Activated naive CD4-positive, alpha-beta T cell treated with anti-CD3 and anti-CD28 coated beads, Interleukin-2, amount 50 U/mL, for 24 hours (primary cell): ENCODE data around the gene LUZP1.
A peak's percentile ranks its signal among the peaks of the same experiment; 100 is the strongest.

Experiments
- H3K27ac Mint-ChIP-seq: one replicate; pipeline ENCODE4 v1.8.0; 2021; ENCODE audit warnings: mild to moderate bottlenecking, mixed read lengths
- H3K27me3 Mint-ChIP-seq: one replicate; pipeline ENCODE4 v1.8.0; 2021; ENCODE audit warnings: mixed read lengths
- H3K36me3 Mint-ChIP-seq: one replicate; pipeline ENCODE4 v1.8.0; 2021; ENCODE audit warnings: mixed read lengths
- H3K4me1 Mint-ChIP-seq: one replicate; pipeline ENCODE4 v1.8.0; 2021; ENCODE audit warnings: mixed read lengths
- H3K4me3 Mint-ChIP-seq: one replicate; pipeline ENCODE4 v1.8.0; 2021; ENCODE audit warnings: mild to moderate bottlenecking, mixed read lengths
- H3K9me3 Mint-ChIP-seq: one replicate; pipeline ENCODE4 v1.8.0; 2021; ENCODE audit warnings: mixed read lengths

Gene LUZP1

GRCh38 chr1:23098463-23099170 is 70.0 kb downstream of the LUZP1 start:
- Mint-ChIP-seq H3K9me3 (no peaks in the 10 kb centered on the region), H3K36me3 (peaks cover 10% of the 10 kb centered on the region), H3K4me1 (peaks cover 49% of the 10 kb centered on the region), H3K4me3 (no peak overlapping the region), H3K27me3 (no peaks in the 10 kb centered on the region), H3K27ac (no peak overlapping the region)

- peaks cover 11% of the 10 kb centered on the region for H3K36me3 Mint-ChIP-seq
- H3K9me3 Mint-ChIP-seq = no peaks in the 10 kb centered on the region
- H3K4me3 Mint-ChIP-seq = no peak overlapping the region
- H3K27me3 Mint-ChIP-seq = no peaks in the 10 kb centered on the region
- H3K4me1 Mint-ChIP-seq = peaks cover 38% of the 10 kb centered on the region
- H3K27ac Mint-ChIP-seq = no peak overlapping the region
Measured at GRCh38 chr1:23097316-23097715, 71.3 kb downstream of the LUZP1 start.

- Mint-ChIP-seq H3K27ac (no peak overlapping the region), H3K9me3 (no peaks in the 10 kb centered on the region), H3K4me3 (no peak overlapping the region), H3K27me3 (no peaks in the 10 kb centered on the region), H3K4me1 (no peaks in the 10 kb centered on the region), H3K36me3 (peaks cover 15% of the 10 kb centered on the region)
Measured at GRCh38 chr1:23092447-23092846, 76.2 kb downstream of the LUZP1 start.

- H3K4me1 Mint-ChIP-seq = no peaks in the 10 kb centered on the region
- no peak overlapping the region for H3K27ac Mint-ChIP-seq
- H3K36me3 Mint-ChIP-seq = peaks cover 19% of the 10 kb centered on the region
- no peaks in the 10 kb centered on the region for H3K27me3 Mint-ChIP-seq
- H3K9me3 Mint-ChIP-seq = no peaks in the 10 kb centered on the region
- H3K4me3 Mint-ChIP-seq = no peak overlapping the region
Measured at GRCh38 chr1:23091545-23091944, 77.1 kb downstream of the LUZP1 start.

GRCh38 chr1:23090056-23090455 is 78.6 kb downstream of the LUZP1 start:
- no peaks in the 10 kb centered on the region for H3K27me3 Mint-ChIP-seq
- H3K9me3 Mint-ChIP-seq = no peaks in the 10 kb centered on the region
- no peak overlapping the region for H3K27ac Mint-ChIP-seq
- H3K4me3 Mint-ChIP-seq = no peak overlapping the region
- H3K4me1 Mint-ChIP-seq = no peaks in the 10 kb centered on the region
- peaks cover 25% of the 10 kb centered on the region for H3K36me3 Mint-ChIP-seq

GRCh38 chr1:23088027-23088426 is 80.6 kb downstream of the LUZP1 start:
- no peaks in the 10 kb centered on the region for H3K9me3 Mint-ChIP-seq
- H3K36me3 Mint-ChIP-seq = peaks cover 15% of the 10 kb centered on the region
- no peaks in the 10 kb centered on the region for H3K4me1 Mint-ChIP-seq
- peak overlapping the region; percentile 23 for H3K27ac Mint-ChIP-seq
- no peaks in the 10 kb centered on the region for H3K27me3 Mint-ChIP-seq
- H3K4me3 Mint-ChIP-seq = no peak overlapping the region

GRCh38 chr1:23085696-23086095 is 83.0 kb downstream of the LUZP1 start:
- Mint-ChIP-seq H3K9me3 (no peaks in the 10 kb centered on the region), H3K27ac (no peak overlapping the region), H3K27me3 (no peaks in the 10 kb centered on the region), H3K36me3 (peaks cover 12% of the 10 kb centered on the region), H3K4me1 (no peaks in the 10 kb centered on the region), H3K4me3 (no peak overlapping the region)

- Mint-ChIP-seq H3K4me3 (no peak overlapping the region), H3K36me3 (peaks cover 12% of the 10 kb centered on the region), H3K27me3 (no peaks in the 10 kb centered on the region), H3K4me1 (no peaks in the 10 kb centered on the region), H3K9me3 (no peaks in the 10 kb centered on the region), H3K27ac (no peak overlapping the region)
Measured at GRCh38 chr1:23084880-23085279, 83.8 kb downstream of the LUZP1 start.

GRCh38 chr1:23083714-23084480 is 84.8 kb downstream of the LUZP1 start:
- no peaks in the 10 kb centered on the region for H3K4me1 Mint-ChIP-seq
- H3K27me3 Mint-ChIP-seq = no peaks in the 10 kb centered on the region
- H3K27ac Mint-ChIP-seq = no peak overlapping the region
- peaks cover 12% of the 10 kb centered on the region for H3K36me3 Mint-ChIP-seq
- no peak overlapping the region for H3K4me3 Mint-ChIP-seq
- H3K9me3 Mint-ChIP-seq = no peaks in the 10 kb centered on the region

- H3K36me3 Mint-ChIP-seq = peaks cover 5% of the 10 kb centered on the region
- H3K4me3 Mint-ChIP-seq = no peak overlapping the region
- no peaks in the 10 kb centered on the region for H3K27me3 Mint-ChIP-seq
- no peaks in the 10 kb centered on the region for H3K9me3 Mint-ChIP-seq
- H3K27ac Mint-ChIP-seq = no peak overlapping the region
- H3K4me1 Mint-ChIP-seq = no peaks in the 10 kb centered on the region
Measured at GRCh38 chr1:23081376-23081775, 87.3 kb downstream of the LUZP1 start.

GRCh38 chr1:23080885-23081284 is 87.8 kb downstream of the LUZP1 start:
- no peaks in the 10 kb centered on the region for H3K36me3 Mint-ChIP-seq
- H3K4me3 Mint-ChIP-seq = no peak overlapping the region
- no peak overlapping the region for H3K27ac Mint-ChIP-seq
- H3K27me3 Mint-ChIP-seq = no peaks in the 10 kb centered on the region
- no peaks in the 10 kb centered on the region for H3K4me1 Mint-ChIP-seq
- no peaks in the 10 kb centered on the region for H3K9me3 Mint-ChIP-seq

GRCh38 chr1:23079025-23079424 is 89.6 kb downstream of the LUZP1 start:
- Mint-ChIP-seq H3K27me3 (no peaks in the 10 kb centered on the region), H3K9me3 (no peaks in the 10 kb centered on the region), H3K4me1 (no peaks in the 10 kb centered on the region), H3K36me3 (no peaks in the 10 kb centered on the region), H3K27ac (peak overlapping the region; percentile 3), H3K4me3 (no peak overlapping the region)

- Mint-ChIP-seq H3K27me3 (no peaks in the 10 kb centered on the region), H3K4me1 (no peaks in the 10 kb centered on the region), H3K4me3 (no peak overlapping the region), H3K9me3 (no peaks in the 10 kb centered on the region), H3K36me3 (peaks cover 9% of the 10 kb centered on the region), H3K27ac (no peak overlapping the region)
Measured at GRCh38 chr1:23074012-23074411, 94.6 kb downstream of the LUZP1 start.

- Mint-ChIP-seq H3K36me3 (peaks cover 20% of the 10 kb centered on the region), H3K9me3 (no peaks in the 10 kb centered on the region), H3K4me3 (no peak overlapping the region), H3K27ac (no peak overlapping the region), H3K27me3 (no peaks in the 10 kb centered on the region), H3K4me1 (peaks cover 8% of the 10 kb centered on the region)
Measured at GRCh38 chr1:23069675-23070074, 99.0 kb downstream of the LUZP1 start.

GRCh38 chr1:23069149-23069548 is 99.5 kb downstream of the LUZP1 start:
- no peaks in the 10 kb centered on the region for H3K9me3 Mint-ChIP-seq
- peaks cover 8% of the 10 kb centered on the region for H3K4me1 Mint-ChIP-seq
- no peak overlapping the region for H3K27ac Mint-ChIP-seq
- H3K4me3 Mint-ChIP-seq = no peak overlapping the region
- no peaks in the 10 kb centered on the region for H3K27me3 Mint-ChIP-seq
- peaks cover 20% of the 10 kb centered on the region for H3K36me3 Mint-ChIP-seq

GRCh38 chr1:23066075-23066474 is 102.6 kb downstream of the LUZP1 start:
- H3K9me3 Mint-ChIP-seq = no peaks in the 10 kb centered on the region
- peaks cover 16% of the 10 kb centered on the region for H3K36me3 Mint-ChIP-seq
- peaks cover 8% of the 10 kb centered on the region for H3K4me1 Mint-ChIP-seq
- H3K27ac Mint-ChIP-seq = no peak overlapping the region
- H3K27me3 Mint-ChIP-seq = no peaks in the 10 kb centered on the region
- no peak overlapping the region for H3K4me3 Mint-ChIP-seq
